ENCODE data around the gene IL1RAPL2.
"Not testable (repeated sequence)": the region's sequence is repeated elsewhere in the genome, so short reads cannot be mapped to it uniquely, and the experiment has no call there.

The IL1RAPL2 gene

GRCh38 chrX:104677517-104677916 lies 111.5 kb downstream of the IL1RAPL2 start:
- not testable (repeated sequence) for DNase-seq

GRCh38 chrX:104679175-104679574 lies 113.2 kb downstream of the IL1RAPL2 start:
- DNase-seq = no peak

GRCh38 chrX:104681214-104681613 lies 115.2 kb downstream of the IL1RAPL2 start:
- DNase-seq = no peak

GRCh38 chrX:104684077-104684476 lies 118.1 kb downstream of the IL1RAPL2 start:
- no peak for DNase-seq

- no peak for DNase-seq
Observed at GRCh38 chrX:104695593-104695992, 129.6 kb downstream of the IL1RAPL2 start.

GRCh38 chrX:104696667-104697066 lies 130.7 kb downstream of the IL1RAPL2 start:
- no peak for DNase-seq

- DNase-seq = no peak
Observed at GRCh38 chrX:104697294-104697693, 131.3 kb downstream of the IL1RAPL2 start.

- no peak for DNase-seq
Observed at GRCh38 chrX:104707042-104707441, 141.0 kb downstream of the IL1RAPL2 start.

- DNase-seq = no peak
Observed at GRCh38 chrX:104707572-104707971, 141.6 kb downstream of the IL1RAPL2 start.

GRCh38 chrX:104712515-104712914 lies 146.5 kb downstream of the IL1RAPL2 start:
- DNase-seq = no peak

GRCh38 chrX:104721854-104722253 lies 155.9 kb downstream of the IL1RAPL2 start:
- no peak for DNase-seq

GRCh38 chrX:104728456-104728855 lies 162.5 kb downstream of the IL1RAPL2 start:
- DNase-seq = no peak

GRCh38 chrX:104742355-104742754 lies 176.4 kb downstream of the IL1RAPL2 start:
- DNase-seq = no peak

- no peak for DNase-seq
Observed at GRCh38 chrX:104745152-104745551, 179.2 kb downstream of the IL1RAPL2 start.

GRCh38 chrX:104749951-104750610 lies 184.1 kb downstream of the IL1RAPL2 start:
- no peak for DNase-seq

GRCh38 chrX:104762641-104763040 lies 196.6 kb downstream of the IL1RAPL2 start:
- DNase-seq = no peak

- no peak for DNase-seq
Observed at GRCh38 chrX:104789784-104790183, 223.8 kb downstream of the IL1RAPL2 start.

- DNase-seq = no peak
Observed at GRCh38 chrX:104795804-104796203, 229.8 kb downstream of the IL1RAPL2 start.

GRCh38 chrX:104803219-104803618 lies 237.2 kb downstream of the IL1RAPL2 start:
- DNase-seq = no peak

- no peak for DNase-seq
Observed at GRCh38 chrX:104806346-104806745, 240.3 kb downstream of the IL1RAPL2 start.

- no peak for DNase-seq
Observed at GRCh38 chrX:104833401-104833800, 267.4 kb downstream of the IL1RAPL2 start.

- no peak for DNase-seq
Observed at GRCh38 chrX:104842646-104843045, 276.6 kb downstream of the IL1RAPL2 start.

- no peak for DNase-seq
Observed at GRCh38 chrX:104852241-104852640, 286.2 kb downstream of the IL1RAPL2 start.

GRCh38 chrX:104854188-104854587 lies 288.2 kb downstream of the IL1RAPL2 start:
- DNase-seq = no peak

- DNase-seq = no peak
Observed at GRCh38 chrX:104854790-104855340, 288.9 kb downstream of the IL1RAPL2 start.

All from NCI-H1930 (cell line).